ENCODE measurements around the gene PDE10A. TPM values are rescaled to one million over a fixed set of nuclear protein-coding genes. Genes with fewer than 3 reads are reported as not detected.

Gene PDE10A
- total and polyA plus RNA-seq, 2 of the 13 experiments (the other 11 are each of a cell fraction or from before 2014, with no cell fraction given), result not detected

GRCh38 chr6:165325609-165326008 is 337.4 kb downstream of the PDE10A start:
- Histone ChIP-seq H2AFZ (ENCODE audit: low read length) (no peak overlapping the region), H4K20me1 (ENCODE audit: insufficient read depth, low read length) (no peaks in the 10 kb centered on the region), H3K4me2 (ENCODE audit: low read depth, low read length) (no peak overlapping the region), H3K79me2 (ENCODE audit: insufficient read depth, low read length) (no peaks in the 10 kb centered on the region), H3K27me3 (ENCODE audit: control insufficient read depth in 1 of 2, insufficient read depth in 2 of 2, low read length in 2 of 2) (no peaks in the 10 kb centered on the region), H3K4me3 (replicated peaks in 1 of 3; ENCODE audit: insufficient read depth in 1 of 3, low read depth in 2 of 3, low read length in 3 of 3) (no peak overlapping the region), H3K9me3 (ENCODE audit: low read length) (peaks cover 47% of the 10 kb centered on the region), H3K9ac (ENCODE audit: insufficient read depth, low read depth, low read length) (no peak overlapping the region), H3K27ac (ENCODE audit: extremely low read length, insufficient read depth, low read length) (no peak overlapping the region), H3K36me3 (replicated peaks in 1 of 2; ENCODE audit: control insufficient read depth in 1 of 2, insufficient read depth in 2 of 2, low read length in 2 of 2) (no peaks in the 10 kb centered on the region), H3K4me1 (ENCODE audit: insufficient read depth, low read length) (no peaks in the 10 kb centered on the region)
- in situ Hi-C loops (cut with HindIII; ENCODE audit: extremely low pct_ligation_motif_present, low pct_unique_long_range_greater_than_20kb) (no loop called here), intact Hi-C loops (cut with micrococcal nuclease; ENCODE audit: unreplicated experiment) (no loop called here)
- no peak for FAIRE-seq
- TF ChIP-seq ZNF512B (CRISPR knock-in tag; IDR thresholded peaks at IDR 0.05; ENCODE audit: borderline replicate concordance), result no peak
- TF ChIP-seq ZNF30 (CRISPR knock-in tag; IDR thresholded peaks at IDR 0.05), result no peak
- TF ChIP-seq, protein P1, sequence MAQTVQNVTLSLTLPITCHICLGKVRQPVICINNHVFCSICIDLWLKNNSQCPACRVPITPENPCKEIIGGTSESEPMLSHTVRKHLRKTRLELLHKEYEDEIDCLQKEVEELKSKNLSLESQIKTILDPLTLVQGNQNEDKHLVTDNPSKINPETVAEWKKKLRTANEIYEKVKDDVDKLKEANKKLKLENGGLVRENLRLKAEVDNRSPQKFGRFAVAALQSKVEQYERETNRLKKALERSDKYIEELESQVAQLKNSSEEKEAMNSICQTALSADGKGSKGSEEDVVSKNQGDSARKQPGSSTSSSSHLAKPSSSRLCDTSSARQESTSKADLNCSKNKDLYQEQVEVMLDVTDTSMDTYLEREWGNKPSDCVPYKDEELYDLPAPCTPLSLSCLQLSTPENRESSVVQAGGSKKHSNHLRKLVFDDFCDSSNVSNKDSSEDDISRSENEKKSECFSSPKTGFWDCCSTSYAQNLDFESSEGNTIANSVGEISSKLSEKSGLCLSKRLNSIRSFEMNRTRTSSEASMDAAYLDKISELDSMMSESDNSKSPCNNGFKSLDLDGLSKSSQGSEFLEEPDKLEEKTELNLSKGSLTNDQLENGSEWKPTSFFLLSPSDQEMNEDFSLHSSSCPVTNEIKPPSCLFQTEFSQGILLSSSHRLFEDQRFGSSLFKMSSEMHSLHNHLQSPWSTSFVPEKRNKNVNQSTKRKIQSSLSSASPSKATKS (CRISPR knock-in tag; IDR thresholded peaks at IDR 0.05), result no peak
- no peak for TF ChIP-seq NRL (CRISPR knock-in tag; IDR thresholded peaks at IDR 0.05; ENCODE audit: borderline replicate concordance)
- no peak for ATAC-seq
- BruUV-seq (replicated peaks), result no TSS peak
- POLR2A ChIA-PET, result no interaction called here
- CTCF ChIA-PET (ENCODE audit: low intra/inter-chr PET ratio, low total read pairs), result no interaction called here
- under 1% methylated on average over 7 of the region's 7 CpGs for WGBS (ENCODE audit: low lambda C conversion rate)
- DNase-seq (ENCODE audit: low spot score), result no peak

Measured in HepG2 (cell line).